Parathyroid adenoma (tissue), 2 donors: ENCODE results near the gene PRKAB2.
"Not testable (repeated sequence)": the region's sequence is repeated elsewhere in the genome, so short reads cannot be mapped to it uniquely, and the experiment has no call there.

ENCODE experiments used
- H2AFZ ChIP-seq: fragments of 300-600 bp; sonication (generic); one replicate; pipeline ENCODE4 v1.7.0; 2017; ENCODE audit warnings: antibody characterized with exemption, mild to moderate bottlenecking
- H3K27ac ChIP-seq: fragments of 300-600 bp; sonication (generic); one replicate; pipeline ENCODE4 v1.7.0; 2017
- H3K27me3 ChIP-seq: fragments of 300-600 bp; sonication (generic); one replicate; pipeline ENCODE4 v1.7.0; 2017; ENCODE audit warnings: low read length; ENCODE audit not compliant: control insufficient read depth, insufficient read depth
- H3K36me3 ChIP-seq: fragments of 300-600 bp; sonication (generic); one replicate; pipeline ENCODE4 v1.7.0; 2017; ENCODE audit warnings: low read length; ENCODE audit not compliant: control insufficient read depth, insufficient read depth
- H3K4me1 ChIP-seq: fragments of 300-600 bp; sonication (generic); one replicate; pipeline ENCODE4 v1.7.0; 2017; ENCODE audit warnings: control low read depth
- H3K4me2 ChIP-seq: fragments of 300-600 bp; sonication (generic); one replicate; pipeline ENCODE4 v1.7.0; 2017; ENCODE audit warnings: low read length
- H3K4me3 ChIP-seq: fragments of 300-600 bp; sonication (generic); one replicate; pipeline ENCODE4 v1.7.0; 2017; ENCODE audit warnings: low read depth, low read length
- H3K79me2 ChIP-seq: fragments of 300-600 bp; sonication (generic); one replicate; pipeline ENCODE4 v1.7.0; 2017; ENCODE audit warnings: control low read depth
- H3K9ac ChIP-seq: fragments of 300-600 bp; sonication (generic); one replicate; pipeline ENCODE4 v1.7.0; 2017; ENCODE audit warnings: mild to moderate bottlenecking
- H3K9me3 ChIP-seq: fragments of 300-600 bp; sonication (generic); one replicate; pipeline ENCODE4 v1.7.0; 2017; ENCODE audit warnings: low read length; ENCODE audit not compliant: control insufficient read depth
- CTCF ChIP-seq: fragments of 300-600 bp; sonication (generic); IDR thresholded peaks from one replicate; pipeline ENCODE4 v1.7.0; 2017; ENCODE audit warnings: antibody characterized with exemption, mild to moderate bottlenecking
- donor health status: primary hyperparathyroidism.

PRKAB2 gene

GRCh38 chr1:147111381-147112130 lies 60.7 kb downstream of the PRKAB2 start:
- Histone ChIP-seq H3K27ac (no peak overlapping the region), H3K9ac (no peak overlapping the region), H3K4me3 (no peak overlapping the region), H3K79me2 (no peaks in the 10 kb centered on the region), H3K4me2 (no peak overlapping the region), H3K27me3 (no peaks in the 10 kb centered on the region), H3K9me3 (no peaks in the 10 kb centered on the region), H3K4me1 (no peaks in the 10 kb centered on the region), H2AFZ (no peak overlapping the region), H3K36me3 (no peaks in the 10 kb centered on the region)
- TF ChIP-seq CTCF, result no peak

DNA sequence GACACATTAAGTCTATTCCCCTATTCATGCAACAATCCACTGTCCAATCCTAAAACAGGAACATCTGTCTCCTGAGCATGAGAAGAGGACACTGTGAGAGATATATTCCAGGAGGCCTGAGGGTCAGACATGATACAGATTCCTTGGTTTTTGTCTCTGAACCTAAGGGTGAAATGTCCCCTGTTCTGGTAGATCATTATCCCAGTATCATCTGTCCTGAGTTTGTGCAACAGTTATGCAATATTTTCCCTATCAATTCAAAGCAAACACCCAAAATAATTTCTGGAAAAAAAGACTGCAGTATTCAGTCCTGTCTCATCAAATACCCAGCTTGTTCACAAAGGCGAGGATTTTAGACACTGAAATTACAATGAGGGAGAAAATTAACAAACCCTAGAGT lies 61.4 kb downstream of the PRKAB2 start:
- Histone ChIP-seq H2AFZ (no peak overlapping the region), H3K4me2 (no peak overlapping the region), H3K27me3 (no peaks in the 10 kb centered on the region), H3K4me3 (no peak overlapping the region), H3K9ac (no peak overlapping the region), H3K9me3 (no peaks in the 10 kb centered on the region), H3K27ac (no peak overlapping the region), H3K36me3 (no peaks in the 10 kb centered on the region), H3K79me2 (no peaks in the 10 kb centered on the region), H3K4me1 (no peaks in the 10 kb centered on the region)
- TF ChIP-seq CTCF, result no peak

DNA sequence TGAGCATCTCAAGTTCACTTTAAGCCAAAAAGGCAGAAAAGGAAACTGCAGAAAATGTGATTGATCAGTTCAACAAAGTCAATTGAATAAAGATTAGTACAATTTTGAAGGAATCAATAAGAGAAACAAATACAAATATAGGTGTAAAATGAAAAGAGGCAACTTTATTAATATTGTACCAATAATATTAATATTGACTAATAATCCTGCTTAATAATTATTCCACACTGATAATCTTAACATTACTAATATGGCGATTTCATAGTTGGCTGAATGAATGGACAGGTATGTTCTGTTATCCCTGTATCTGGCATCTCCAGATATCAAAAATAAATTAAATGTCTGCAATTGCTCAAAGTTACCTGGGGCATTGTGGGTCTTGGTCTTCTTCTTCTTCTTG lies 61.8 kb downstream of the PRKAB2 start:
- Histone ChIP-seq H3K9ac (no peak overlapping the region), H2AFZ (no peak overlapping the region), H3K4me1 (no peaks in the 10 kb centered on the region), H3K79me2 (no peaks in the 10 kb centered on the region), H3K27me3 (no peaks in the 10 kb centered on the region), H3K4me2 (no peak overlapping the region), H3K4me3 (no peak overlapping the region), H3K36me3 (no peaks in the 10 kb centered on the region), H3K9me3 (no peaks in the 10 kb centered on the region), H3K27ac (no peak overlapping the region)
- TF ChIP-seq CTCF, result no peak

DNA sequence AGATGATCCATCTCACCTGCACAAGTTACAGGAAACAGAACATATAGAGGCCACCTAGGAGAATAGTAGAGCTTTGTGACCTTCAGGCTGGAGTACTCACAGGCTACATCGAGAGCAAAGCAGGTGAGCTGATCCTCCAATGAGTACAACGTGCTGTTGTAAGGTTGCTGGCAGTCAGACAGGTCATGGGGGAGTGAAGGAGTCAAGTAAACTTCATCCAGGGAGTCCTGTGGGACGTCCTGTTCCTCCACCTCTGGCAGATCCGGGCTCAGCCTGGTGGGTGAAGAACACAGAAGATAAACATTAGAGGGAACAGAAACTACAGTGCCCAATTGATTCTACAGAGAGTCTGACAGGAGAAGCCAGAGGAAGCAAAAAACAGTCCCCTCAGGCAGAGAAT lies 62.5 kb downstream of the PRKAB2 start:
- TF ChIP-seq CTCF, result no peak
- H3K79me2 ChIP-seq, result no peaks in the 10 kb centered on the region
- no peaks in the 10 kb centered on the region for H3K36me3 ChIP-seq
- no peak overlapping the region for H3K9ac ChIP-seq
- no peak overlapping the region for H3K27ac ChIP-seq
- H2AFZ ChIP-seq, result peak overlapping the region; percentile 50
- no peaks in the 10 kb centered on the region for H3K4me1 ChIP-seq
- no peaks in the 10 kb centered on the region for H3K27me3 ChIP-seq
- no peak overlapping the region for H3K4me2 ChIP-seq
- H3K9me3 ChIP-seq, result no peaks in the 10 kb centered on the region
- H3K4me3 ChIP-seq, result no peak overlapping the region

GRCh38 chr1:147109041-147109440 lies 63.2 kb downstream of the PRKAB2 start:
- H3K27ac ChIP-seq, result no peak overlapping the region
- no peaks in the 10 kb centered on the region for H3K4me1 ChIP-seq
- no peak overlapping the region for H3K4me3 ChIP-seq
- no peaks in the 10 kb centered on the region for H3K27me3 ChIP-seq
- no peak overlapping the region for H3K4me2 ChIP-seq
- TF ChIP-seq CTCF, result no peak
- no peaks in the 10 kb centered on the region for H3K9me3 ChIP-seq
- no peaks in the 10 kb centered on the region for H3K79me2 ChIP-seq
- H3K9ac ChIP-seq, result no peak overlapping the region
- no peaks in the 10 kb centered on the region for H3K36me3 ChIP-seq
- no peak overlapping the region for H2AFZ ChIP-seq

GRCh38 chr1:147106407-147106881 lies 65.8 kb downstream of the PRKAB2 start:
- H3K4me3 ChIP-seq, H3K4me1 ChIP-seq, H3K36me3 ChIP-seq, H3K27ac ChIP-seq, H3K9ac ChIP-seq, H3K79me2 ChIP-seq, H3K4me2 ChIP-seq, H3K27me3 ChIP-seq, H3K9me3 ChIP-seq, H2AFZ ChIP-seq: not testable (repeated sequence)
